GM23338 (cell line): ENCODE measurements around the gene FRAT1.

Experiments used
- CREB1 ChIP-seq: fragments of 250-450 bp; sonication (Bioruptor Pico); IDR thresholded peaks from 2 replicates; pipeline ENCODE4 v1.5.0; 2020; ENCODE audit warnings: low read depth, mild to moderate bottlenecking, moderate library complexity
- EZH2 ChIP-seq: fragments of 200-600 bp; sonication (generic); IDR thresholded peaks from one replicate; pipeline ENCODE4 v1.8.0; 2017; ENCODE audit warnings: antibody characterized with exemption, mild to moderate bottlenecking, low read depth; ENCODE audit not compliant: unreplicated experiment
- EZH2phosphoT487 ChIP-seq: fragments of 200-600 bp; sonication (generic); IDR thresholded peaks from one replicate; pipeline ENCODE4 v1.8.1; 2018; ENCODE audit warnings: antibody characterized with exemption; ENCODE audit not compliant: unreplicated experiment
- JUNB ChIP-seq: IDR thresholded peaks from one replicate; pipeline ENCODE4 v1.6.1; 2016; ENCODE audit warnings: antibody characterized with exemption; ENCODE audit not compliant: unreplicated experiment
- NANOG ChIP-seq: IDR thresholded peaks from 2 replicates; pipeline ENCODE4 v1.6.1; 2016; ENCODE audit warnings: antibody characterized with exemption, borderline replicate concordance
- POLR2AphosphoS5 ChIP-seq: IDR thresholded peaks from 2 replicates; pipeline ENCODE4 v1.6.1; 2016; ENCODE audit warnings: antibody characterized with exemption, low read depth
- STAT1 ChIP-seq: IDR thresholded peaks from one replicate; pipeline ENCODE4 v1.6.1; 2016; ENCODE audit warnings: antibody characterized with exemption; ENCODE audit not compliant: unreplicated experiment
- ZNF114 ChIP-seq: fragments of 250-450 bp; sonication (Bioruptor Pico); IDR thresholded peaks from 2 replicates; pipeline ENCODE4 v1.5.0; 2020; ENCODE audit warnings: mild to moderate bottlenecking, moderate library complexity
- ZNF331 ChIP-seq: fragments of 250-450 bp; sonication (Bioruptor Pico); IDR thresholded peaks from 2 replicates; pipeline ENCODE4 v1.5.0; 2020; ENCODE audit warnings: low read depth, mild to moderate bottlenecking, moderate library complexity
- ZNF462 ChIP-seq: fragments of 250-450 bp; sonication (Bioruptor Pico); IDR thresholded peaks from 2 replicates; pipeline ENCODE4 v1.5.0; 2020; ENCODE audit warnings: mild to moderate bottlenecking, moderate library complexity
- TF ChIP-seq, protein P1 (sequence below), 2 experiments: fragments of 200-600 bp in 1 of 2; sonication (generic) in 1 of 2; conservative IDR thresholded peaks; 2 replicates each; pipeline versions ENCODE4 v1.5.1 to v1.6.1; 2016 to 2017; ENCODE audit warnings: antibody characterized with exemption in 2 of 2, low read depth in 2 of 2, mild to moderate bottlenecking in 2 of 2, moderate library complexity in 1 of 2
- TF ChIP-seq, protein P2 (sequence below): IDR thresholded peaks from one replicate; pipeline ENCODE4 v1.6.1; 2018; ENCODE audit warnings: antibody characterized with exemption; ENCODE audit not compliant: unreplicated experiment
- TF ChIP-seq, protein P3 (sequence below): IDR thresholded peaks from 2 replicates; pipeline ENCODE4 v1.6.1; 2016; ENCODE audit warnings: antibody characterized with exemption

DNA sequence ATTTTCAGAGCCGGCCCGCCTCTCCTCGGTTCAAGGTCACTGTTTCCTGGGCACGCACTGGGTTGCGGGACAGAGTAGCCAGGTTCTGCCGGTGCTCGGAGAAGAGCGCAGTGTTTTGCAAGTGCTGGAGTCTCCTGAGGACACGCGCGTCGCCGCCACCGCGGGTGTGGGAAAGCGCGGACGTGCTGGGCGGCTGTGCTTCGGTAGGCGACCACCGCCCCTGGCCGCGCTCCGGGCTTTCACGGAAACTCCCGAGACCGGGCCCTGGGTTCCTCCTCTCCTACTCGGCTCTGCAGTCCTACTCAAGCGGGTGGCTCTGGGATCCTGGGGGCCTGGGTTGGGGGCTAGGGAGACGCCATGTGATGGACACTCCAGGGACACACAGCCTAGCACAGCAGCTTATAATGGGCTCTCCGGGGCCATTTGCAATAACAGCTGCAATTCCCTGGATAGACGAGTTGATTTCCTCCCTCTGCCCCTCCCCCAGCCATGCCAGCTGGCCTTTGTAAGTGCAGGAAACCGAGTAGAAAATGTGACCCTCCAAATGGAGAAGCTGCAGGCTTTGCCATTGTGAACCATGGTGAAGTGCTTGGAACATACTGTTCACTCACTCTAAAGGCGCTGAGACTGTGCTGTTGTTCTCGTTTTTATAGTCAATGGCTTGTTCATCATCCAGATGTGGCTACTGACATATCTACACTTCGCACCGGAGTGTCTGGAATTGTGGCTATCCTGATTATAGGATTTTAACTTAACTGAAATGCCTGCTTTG is 2.1 kb downstream of the FRAT1 start:
- TF ChIP-seq POLR2AphosphoS5 (peak; percentile 5; the same call in 1 of the 2 replicates), EZH2phosphoT487 (no peak), NANOG (no peak), EZH2 (no peak), CREB1 (no peak), JUNB (no peak), ZNF462 (CRISPR knock-in tag) (no peak), STAT1 (no peak), ZNF331 (no peak), ZNF114 (no peak)
- TF ChIP-seq, protein P1, sequence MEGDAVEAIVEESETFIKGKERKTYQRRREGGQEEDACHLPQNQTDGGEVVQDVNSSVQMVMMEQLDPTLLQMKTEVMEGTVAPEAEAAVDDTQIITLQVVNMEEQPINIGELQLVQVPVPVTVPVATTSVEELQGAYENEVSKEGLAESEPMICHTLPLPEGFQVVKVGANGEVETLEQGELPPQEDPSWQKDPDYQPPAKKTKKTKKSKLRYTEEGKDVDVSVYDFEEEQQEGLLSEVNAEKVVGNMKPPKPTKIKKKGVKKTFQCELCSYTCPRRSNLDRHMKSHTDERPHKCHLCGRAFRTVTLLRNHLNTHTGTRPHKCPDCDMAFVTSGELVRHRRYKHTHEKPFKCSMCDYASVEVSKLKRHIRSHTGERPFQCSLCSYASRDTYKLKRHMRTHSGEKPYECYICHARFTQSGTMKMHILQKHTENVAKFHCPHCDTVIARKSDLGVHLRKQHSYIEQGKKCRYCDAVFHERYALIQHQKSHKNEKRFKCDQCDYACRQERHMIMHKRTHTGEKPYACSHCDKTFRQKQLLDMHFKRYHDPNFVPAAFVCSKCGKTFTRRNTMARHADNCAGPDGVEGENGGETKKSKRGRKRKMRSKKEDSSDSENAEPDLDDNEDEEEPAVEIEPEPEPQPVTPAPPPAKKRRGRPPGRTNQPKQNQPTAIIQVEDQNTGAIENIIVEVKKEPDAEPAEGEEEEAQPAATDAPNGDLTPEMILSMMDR (conservative IDR thresholded peaks at IDR 0.05; ENCODE audit: low read depth in 2 of 2) = no peak
- TF ChIP-seq, protein P2, sequence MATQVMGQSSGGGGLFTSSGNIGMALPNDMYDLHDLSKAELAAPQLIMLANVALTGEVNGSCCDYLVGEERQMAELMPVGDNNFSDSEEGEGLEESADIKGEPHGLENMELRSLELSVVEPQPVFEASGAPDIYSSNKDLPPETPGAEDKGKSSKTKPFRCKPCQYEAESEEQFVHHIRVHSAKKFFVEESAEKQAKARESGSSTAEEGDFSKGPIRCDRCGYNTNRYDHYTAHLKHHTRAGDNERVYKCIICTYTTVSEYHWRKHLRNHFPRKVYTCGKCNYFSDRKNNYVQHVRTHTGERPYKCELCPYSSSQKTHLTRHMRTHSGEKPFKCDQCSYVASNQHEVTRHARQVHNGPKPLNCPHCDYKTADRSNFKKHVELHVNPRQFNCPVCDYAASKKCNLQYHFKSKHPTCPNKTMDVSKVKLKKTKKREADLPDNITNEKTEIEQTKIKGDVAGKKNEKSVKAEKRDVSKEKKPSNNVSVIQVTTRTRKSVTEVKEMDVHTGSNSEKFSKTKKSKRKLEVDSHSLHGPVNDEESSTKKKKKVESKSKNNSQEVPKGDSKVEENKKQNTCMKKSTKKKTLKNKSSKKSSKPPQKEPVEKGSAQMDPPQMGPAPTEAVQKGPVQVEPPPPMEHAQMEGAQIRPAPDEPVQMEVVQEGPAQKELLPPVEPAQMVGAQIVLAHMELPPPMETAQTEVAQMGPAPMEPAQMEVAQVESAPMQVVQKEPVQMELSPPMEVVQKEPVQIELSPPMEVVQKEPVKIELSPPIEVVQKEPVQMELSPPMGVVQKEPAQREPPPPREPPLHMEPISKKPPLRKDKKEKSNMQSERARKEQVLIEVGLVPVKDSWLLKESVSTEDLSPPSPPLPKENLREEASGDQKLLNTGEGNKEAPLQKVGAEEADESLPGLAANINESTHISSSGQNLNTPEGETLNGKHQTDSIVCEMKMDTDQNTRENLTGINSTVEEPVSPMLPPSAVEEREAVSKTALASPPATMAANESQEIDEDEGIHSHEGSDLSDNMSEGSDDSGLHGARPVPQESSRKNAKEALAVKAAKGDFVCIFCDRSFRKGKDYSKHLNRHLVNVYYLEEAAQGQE = no peak
- TF ChIP-seq, protein P3, sequence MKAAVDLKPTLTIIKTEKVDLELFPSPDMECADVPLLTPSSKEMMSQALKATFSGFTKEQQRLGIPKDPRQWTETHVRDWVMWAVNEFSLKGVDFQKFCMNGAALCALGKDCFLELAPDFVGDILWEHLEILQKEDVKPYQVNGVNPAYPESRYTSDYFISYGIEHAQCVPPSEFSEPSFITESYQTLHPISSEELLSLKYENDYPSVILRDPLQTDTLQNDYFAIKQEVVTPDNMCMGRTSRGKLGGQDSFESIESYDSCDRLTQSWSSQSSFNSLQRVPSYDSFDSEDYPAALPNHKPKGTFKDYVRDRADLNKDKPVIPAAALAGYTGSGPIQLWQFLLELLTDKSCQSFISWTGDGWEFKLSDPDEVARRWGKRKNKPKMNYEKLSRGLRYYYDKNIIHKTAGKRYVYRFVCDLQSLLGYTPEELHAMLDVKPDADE = no peak
